Fibroblast of the aortic adventitia (primary cell): ENCODE measurements around the gene C12orf42. TPM values are rescaled to one million over a fixed set of nuclear protein-coding genes. Genes with fewer than 3 reads are reported as not detected.

ENCODE experiments used
- DNase-seq: peaks from one replicate; pipeline ENCODE4 v3.0.0-alpha.2; 2010; ENCODE audit warnings: low read depth
- H3K4me3 ChIP-seq: 2 replicates; pipeline ENCODE4 v1.5.1; 2011; ENCODE audit warnings: low read depth, mild to moderate bottlenecking, control low read depth, low read length, moderate library complexity
- CTCF ChIP-seq: IDR thresholded peaks from 2 replicates; pipeline ENCODE4 v1.5.1; 2011; ENCODE audit warnings: mild to moderate bottlenecking, low read length, control low read depth, inconsistent platforms; ENCODE audit not compliant: insufficient read depth
- total RNA-seq: library from RNA; depleted of rRNA; stranded (reverse); fragments of >200 nt; gene quantifications from 2 replicates; pipeline ENCODE4 v1.2.3, GENCODE V29; 2012; ENCODE audit warnings: low replicate concordance

C12orf42 gene
- total RNA-seq, 1 donor: not detected

GRCh38 chr12:103279444-103279843 lies 216.3 kb downstream of the C12orf42 start:
- TF ChIP-seq CTCF: no peak
- no peak for DNase-seq
- no peak overlapping the region for H3K4me3 ChIP-seq

GRCh38 chr12:103278329-103278728 lies 217.4 kb downstream of the C12orf42 start:
- DNase-seq: no peak
- H3K4me3 ChIP-seq: no peak overlapping the region
- no peak for TF ChIP-seq CTCF

GRCh38 chr12:103273645-103274044 lies 222.1 kb downstream of the C12orf42 start:
- no peak overlapping the region for H3K4me3 ChIP-seq
- no peak for DNase-seq
- no peak for TF ChIP-seq CTCF

GRCh38 chr12:103272949-103273348 lies 222.8 kb downstream of the C12orf42 start:
- no peak for DNase-seq
- H3K4me3 ChIP-seq: no peak overlapping the region
- no peak for TF ChIP-seq CTCF

- TF ChIP-seq CTCF: no peak
- no peak overlapping the region for H3K4me3 ChIP-seq
- DNase-seq: no peak
Observed at GRCh38 chr12:103269946-103270345, 225.8 kb downstream of the C12orf42 start.

GRCh38 chr12:103268831-103269514 lies 226.8 kb downstream of the C12orf42 start:
- no peak for DNase-seq
- H3K4me3 ChIP-seq: no peak overlapping the region
- no peak for TF ChIP-seq CTCF

- H3K4me3 ChIP-seq: no peak overlapping the region
- no peak for DNase-seq
- no peak for TF ChIP-seq CTCF
Observed at GRCh38 chr12:103257763-103258162, 238.0 kb downstream of the C12orf42 start.
